ENCODE data around the gene KLHDC4. TPM values are rescaled to one million over a fixed set of nuclear protein-coding genes. Genes with fewer than 3 reads are reported as not detected.

Gene KLHDC4
- total and polyA plus RNA-seq, 2 experiments from 2014 or later, result 23.0 to 41.1 TPM

DNA sequence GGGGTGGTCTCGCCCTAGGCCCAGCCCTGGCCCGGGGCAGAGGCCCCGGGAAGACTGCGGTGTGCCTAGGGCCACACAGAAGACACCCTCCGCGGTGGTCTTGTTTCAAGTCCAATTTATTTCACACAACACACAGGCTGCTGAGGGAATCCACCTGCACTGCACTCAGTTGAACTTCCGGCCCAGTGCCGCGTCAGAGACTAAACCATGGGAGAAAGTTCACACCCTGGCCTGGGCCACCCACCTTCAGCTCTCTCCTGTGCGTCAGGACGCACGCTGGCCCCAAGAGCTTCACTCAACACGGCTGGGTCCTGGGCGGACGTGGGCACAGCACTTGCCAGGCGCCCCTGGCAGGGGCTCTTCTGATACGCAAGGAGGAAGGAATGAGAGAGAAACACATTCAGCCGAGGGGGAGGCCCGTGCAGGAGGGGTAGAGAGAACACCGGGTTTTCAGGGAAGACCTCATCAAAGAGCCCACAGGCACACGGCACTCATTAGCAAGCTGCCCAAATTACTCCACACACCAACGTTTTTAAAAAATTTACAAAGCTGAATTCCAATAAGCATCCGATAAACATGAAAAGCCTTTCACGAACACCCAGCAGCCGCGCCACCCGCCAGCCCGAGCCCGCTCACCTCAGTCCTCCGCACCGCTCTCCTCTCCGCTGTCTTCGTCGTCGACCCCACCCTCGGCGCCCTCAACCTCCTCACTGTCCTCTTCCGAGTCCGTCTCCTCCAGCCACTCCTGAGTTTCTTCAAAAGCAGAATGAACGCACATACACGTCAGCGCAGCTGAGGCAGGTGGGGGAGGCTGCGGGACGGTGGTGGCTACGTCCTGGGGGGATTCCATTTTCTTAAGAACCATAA is 57.8 kb downstream of the KLHDC4 start:
- Histone ChIP-seq H3K27me3 (ENCODE audit: insufficient read depth) (no peaks in the 10 kb centered on the region), H3K79me2 (replicated peaks; ENCODE audit: insufficient read depth) (peaks cover 13% of the 10 kb centered on the region), H2AFZ (no peak overlapping the region), H3K4me2 (no peak overlapping the region), H3K36me3 (ENCODE audit: insufficient read depth) (no peaks in the 10 kb centered on the region), H3F3A (replicated peaks; ENCODE audit: low read depth) (peaks cover 2% of the 10 kb centered on the region; the same call in 1 of the 2 replicates), H4K20me1 (replicated peaks; ENCODE audit: insufficient read depth) (no peaks in the 10 kb centered on the region; the same call in 1 of the 2 replicates), H3K4me3 (no peak overlapping the region), H3K27ac (ENCODE audit: low read depth) (peak overlapping the region; percentile 84; the same call in 1 of the 2 replicates), H3K9me2 (ENCODE audit: insufficient read depth) (no peaks in the 10 kb centered on the region), H3K4me1 (ENCODE audit: insufficient read depth) (no peaks in the 10 kb centered on the region)
- Mint-ChIP-seq H3K4me3 (no peak overlapping the region), H3K4me1 (peaks cover 21% of the 10 kb centered on the region), H3K9me3 (no peaks in the 10 kb centered on the region), H3K27me3 (ENCODE audit: insufficient read depth, low read depth, poor library complexity) (peaks cover 5% of the 10 kb centered on the region), H3K36me3 (ENCODE audit: low read depth) (peaks cover 46% of the 10 kb centered on the region), H3K27ac (peak overlapping the region; percentile 67; the same call in 1 of the 2 replicates)
- ATAC-seq, result no peak
- TF ChIP-seq, protein P1, sequence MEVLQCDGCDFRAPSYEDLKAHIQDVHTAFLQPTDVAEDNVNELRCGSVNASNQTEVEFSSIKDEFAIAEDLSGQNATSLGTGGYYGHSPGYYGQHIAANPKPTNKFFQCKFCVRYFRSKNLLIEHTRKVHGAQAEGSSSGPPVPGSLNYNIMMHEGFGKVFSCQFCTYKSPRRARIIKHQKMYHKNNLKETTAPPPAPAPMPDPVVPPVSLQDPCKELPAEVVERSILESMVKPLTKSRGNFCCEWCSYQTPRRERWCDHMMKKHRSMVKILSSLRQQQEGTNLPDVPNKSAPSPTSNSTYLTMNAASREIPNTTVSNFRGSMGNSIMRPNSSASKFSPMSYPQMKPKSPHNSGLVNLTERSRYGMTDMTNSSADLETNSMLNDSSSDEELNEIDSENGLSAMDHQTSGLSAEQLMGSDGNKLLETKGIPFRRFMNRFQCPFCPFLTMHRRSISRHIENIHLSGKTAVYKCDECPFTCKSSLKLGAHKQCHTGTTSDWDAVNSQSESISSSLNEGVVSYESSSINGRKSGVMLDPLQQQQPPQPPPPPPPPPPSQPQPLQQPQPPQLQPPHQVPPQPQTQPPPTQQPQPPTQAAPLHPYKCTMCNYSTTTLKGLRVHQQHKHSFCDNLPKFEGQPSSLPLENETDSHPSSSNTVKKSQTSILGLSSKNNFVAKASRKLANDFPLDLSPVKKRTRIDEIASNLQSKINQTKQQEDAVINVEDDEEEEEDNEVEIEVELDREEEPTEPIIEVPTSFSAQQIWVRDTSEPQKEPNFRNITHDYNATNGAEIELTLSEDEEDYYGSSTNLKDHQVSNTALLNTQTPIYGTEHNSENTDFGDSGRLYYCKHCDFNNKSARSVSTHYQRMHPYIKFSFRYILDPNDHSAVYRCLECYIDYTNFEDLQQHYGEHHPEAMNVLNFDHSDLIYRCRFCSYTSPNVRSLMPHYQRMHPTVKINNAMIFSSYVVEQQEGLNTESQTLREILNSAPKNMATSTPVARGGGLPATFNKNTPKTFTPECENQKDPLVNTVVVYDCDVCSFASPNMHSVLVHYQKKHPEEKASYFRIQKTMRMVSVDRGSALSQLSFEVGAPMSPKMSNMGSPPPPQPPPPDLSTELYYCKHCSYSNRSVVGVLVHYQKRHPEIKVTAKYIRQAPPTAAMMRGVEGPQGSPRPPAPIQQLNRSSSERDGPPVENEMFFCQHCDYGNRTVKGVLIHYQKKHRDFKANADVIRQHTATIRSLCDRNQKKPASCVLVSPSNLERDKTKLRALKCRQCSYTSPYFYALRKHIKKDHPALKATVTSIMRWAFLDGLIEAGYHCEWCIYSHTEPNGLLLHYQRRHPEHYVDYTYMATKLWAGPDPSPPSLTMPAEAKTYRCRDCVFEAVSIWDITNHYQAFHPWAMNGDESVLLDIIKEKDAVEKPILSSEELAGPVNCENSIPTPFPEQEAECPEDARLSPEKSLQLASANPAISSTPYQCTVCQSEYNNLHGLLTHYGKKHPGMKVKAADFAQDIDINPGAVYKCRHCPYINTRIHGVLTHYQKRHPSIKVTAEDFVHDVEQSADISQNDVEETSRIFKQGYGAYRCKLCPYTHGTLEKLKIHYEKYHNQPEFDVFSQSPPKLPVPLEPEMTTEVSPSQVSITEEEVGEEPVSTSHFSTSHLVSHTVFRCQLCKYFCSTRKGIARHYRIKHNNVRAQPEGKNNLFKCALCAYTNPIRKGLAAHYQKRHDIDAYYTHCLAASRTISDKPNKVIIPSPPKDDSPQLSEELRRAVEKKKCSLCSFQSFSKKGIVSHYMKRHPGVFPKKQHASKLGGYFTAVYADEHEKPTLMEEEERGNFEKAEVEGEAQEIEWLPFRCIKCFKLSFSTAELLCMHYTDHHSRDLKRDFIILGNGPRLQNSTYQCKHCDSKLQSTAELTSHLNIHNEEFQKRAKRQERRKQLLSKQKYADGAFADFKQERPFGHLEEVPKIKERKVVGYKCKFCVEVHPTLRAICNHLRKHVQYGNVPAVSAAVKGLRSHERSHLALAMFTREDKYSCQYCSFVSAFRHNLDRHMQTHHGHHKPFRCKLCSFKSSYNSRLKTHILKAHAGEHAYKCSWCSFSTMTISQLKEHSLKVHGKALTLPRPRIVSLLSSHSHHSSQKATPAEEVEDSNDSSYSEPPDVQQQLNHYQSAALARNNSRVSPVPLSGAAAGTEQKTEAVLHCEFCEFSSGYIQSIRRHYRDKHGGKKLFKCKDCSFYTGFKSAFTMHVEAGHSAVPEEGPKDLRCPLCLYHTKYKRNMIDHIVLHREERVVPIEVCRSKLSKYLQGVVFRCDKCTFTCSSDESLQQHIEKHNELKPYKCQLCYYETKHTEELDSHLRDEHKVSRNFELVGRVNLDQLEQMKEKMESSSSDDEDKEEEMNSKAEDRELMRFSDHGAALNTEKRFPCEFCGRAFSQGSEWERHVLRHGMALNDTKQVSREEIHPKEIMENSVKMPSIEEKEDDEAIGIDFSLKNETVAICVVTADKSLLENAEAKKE (CRISPR knock-in tag; IDR thresholded peaks at IDR 0.05), result no peak
- TF ChIP-seq EZH2 (IDR thresholded peaks at IDR 0.05; ENCODE audit: low read depth, unreplicated experiment), result no peak
- TF ChIP-seq ZNF114 (CRISPR knock-in tag; IDR thresholded peaks at IDR 0.05), result no peak
- DNase-seq (ENCODE audit: low spot score), result no peak

DNA sequence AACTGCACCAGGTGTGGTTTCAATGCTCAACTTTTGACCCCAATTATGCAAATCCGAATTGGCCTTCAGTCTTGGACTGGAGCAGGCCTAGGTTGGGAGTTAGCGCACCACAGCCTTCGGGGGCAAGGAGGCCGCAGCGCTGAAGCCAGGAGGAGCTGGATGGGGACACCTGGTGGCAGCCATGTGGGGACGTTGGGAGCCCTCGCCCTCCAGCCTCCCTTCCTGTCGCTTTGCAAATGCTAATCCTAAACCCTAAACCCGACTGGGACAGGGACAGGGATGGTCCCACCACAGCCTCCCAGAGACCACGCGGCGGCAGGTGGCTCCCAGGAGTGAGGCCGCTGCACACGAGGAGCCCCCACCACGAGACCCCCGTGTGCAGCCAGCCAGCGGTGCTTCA is 58.7 kb downstream of the KLHDC4 start:
- Histone ChIP-seq H3F3A (replicated peaks; ENCODE audit: low read depth) (peaks cover 7% of the 10 kb centered on the region; the same call in 1 of the 2 replicates), H3K27me3 (ENCODE audit: insufficient read depth) (no peaks in the 10 kb centered on the region), H3K4me2 (no peak overlapping the region), H3K79me2 (replicated peaks; ENCODE audit: insufficient read depth) (peaks cover 13% of the 10 kb centered on the region), H3K27ac (ENCODE audit: low read depth) (0 out of 2 replicates have a peak overlapping the region, but pooled peaks have one; percentile 84), H3K4me3 (no peak overlapping the region), H2AFZ (no peak overlapping the region), H4K20me1 (replicated peaks; ENCODE audit: insufficient read depth) (no peaks in the 10 kb centered on the region; the same call in 1 of the 2 replicates), H3K9me2 (ENCODE audit: insufficient read depth) (no peaks in the 10 kb centered on the region), H3K36me3 (ENCODE audit: insufficient read depth) (no peaks in the 10 kb centered on the region), H3K4me1 (ENCODE audit: insufficient read depth) (no peaks in the 10 kb centered on the region)
- Mint-ChIP-seq H3K4me1 (peaks cover 21% of the 10 kb centered on the region), H3K4me3 (no peak overlapping the region), H3K9me3 (no peaks in the 10 kb centered on the region), H3K27ac (no peak overlapping the region; the same call in 1 of the 2 replicates), H3K36me3 (ENCODE audit: low read depth) (peaks cover 53% of the 10 kb centered on the region), H3K27me3 (ENCODE audit: insufficient read depth, low read depth, poor library complexity) (peaks cover 8% of the 10 kb centered on the region)
- DNase-seq (ENCODE audit: low spot score) (peak; percentile 63), ATAC-seq (peak; percentile 34)
- TF ChIP-seq JUNB (IDR thresholded peaks at IDR 0.05; ENCODE audit: unreplicated experiment), result no peak
- TF ChIP-seq, protein P2, sequence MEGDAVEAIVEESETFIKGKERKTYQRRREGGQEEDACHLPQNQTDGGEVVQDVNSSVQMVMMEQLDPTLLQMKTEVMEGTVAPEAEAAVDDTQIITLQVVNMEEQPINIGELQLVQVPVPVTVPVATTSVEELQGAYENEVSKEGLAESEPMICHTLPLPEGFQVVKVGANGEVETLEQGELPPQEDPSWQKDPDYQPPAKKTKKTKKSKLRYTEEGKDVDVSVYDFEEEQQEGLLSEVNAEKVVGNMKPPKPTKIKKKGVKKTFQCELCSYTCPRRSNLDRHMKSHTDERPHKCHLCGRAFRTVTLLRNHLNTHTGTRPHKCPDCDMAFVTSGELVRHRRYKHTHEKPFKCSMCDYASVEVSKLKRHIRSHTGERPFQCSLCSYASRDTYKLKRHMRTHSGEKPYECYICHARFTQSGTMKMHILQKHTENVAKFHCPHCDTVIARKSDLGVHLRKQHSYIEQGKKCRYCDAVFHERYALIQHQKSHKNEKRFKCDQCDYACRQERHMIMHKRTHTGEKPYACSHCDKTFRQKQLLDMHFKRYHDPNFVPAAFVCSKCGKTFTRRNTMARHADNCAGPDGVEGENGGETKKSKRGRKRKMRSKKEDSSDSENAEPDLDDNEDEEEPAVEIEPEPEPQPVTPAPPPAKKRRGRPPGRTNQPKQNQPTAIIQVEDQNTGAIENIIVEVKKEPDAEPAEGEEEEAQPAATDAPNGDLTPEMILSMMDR (conservative IDR thresholded peaks at IDR 0.05; ENCODE audit: low read depth in 2 of 2), result peak; percentile 42 to 55

All from GM23338 (cell line).